Stimulated activated CD4-positive, alpha-beta T cell treated with anti-CD3 and anti-CD28 coated beads, Interleukin-4, amount 100 ng/mL, for 24 hours (primary cell): ENCODE results near the gene PDE1A.
"Not testable (repeated sequence)": the region's sequence is repeated elsewhere in the genome, so short reads cannot be mapped to it uniquely, and the experiment has no call there.

Source experiments
- DNase-seq: peaks from one replicate; pipeline ENCODE4 v3.0.0-alpha.2; 2020

The PDE1A gene

GRCh38 chr2:182404975-182405561, 21.8 kb downstream of the PDE1A start:
- DNase-seq: no peak

GRCh38 chr2:182404092-182404491, 22.7 kb downstream of the PDE1A start:
- DNase-seq: no peak

GRCh38 chr2:182393270-182393760, 33.5 kb downstream of the PDE1A start:
- DNase-seq: no peak

GRCh38 chr2:182391443-182391842, 35.4 kb downstream of the PDE1A start:
- no peak for DNase-seq

GRCh38 chr2:182386267-182386880, 40.5 kb downstream of the PDE1A start:
- DNase-seq: not testable (repeated sequence)

GRCh38 chr2:182384860-182385259, 42.0 kb downstream of the PDE1A start:
- DNase-seq: no peak

GRCh38 chr2:182381225-182381624, 45.6 kb downstream of the PDE1A start:
- no peak for DNase-seq

GRCh38 chr2:182379241-182379640, 47.6 kb downstream of the PDE1A start:
- DNase-seq: no peak

GRCh38 chr2:182378759-182379158, 48.1 kb downstream of the PDE1A start:
- DNase-seq: no peak

GRCh38 chr2:182377467-182377866, 49.4 kb downstream of the PDE1A start:
- DNase-seq: no peak

GRCh38 chr2:182375862-182376261, 51.0 kb downstream of the PDE1A start:
- DNase-seq: no peak

GRCh38 chr2:182372661-182373060, 54.2 kb downstream of the PDE1A start:
- no peak for DNase-seq

- DNase-seq: no peak
Observed at GRCh38 chr2:182368996-182369395, 57.8 kb downstream of the PDE1A start.

GRCh38 chr2:182368446-182368845, 58.4 kb downstream of the PDE1A start:
- no peak for DNase-seq

- DNase-seq: no peak
Observed at GRCh38 chr2:182367401-182367800, 59.4 kb downstream of the PDE1A start.

GRCh38 chr2:182366628-182367027, 60.2 kb downstream of the PDE1A start:
- no peak for DNase-seq

GRCh38 chr2:182365855-182366254, 61.0 kb downstream of the PDE1A start:
- no peak for DNase-seq

- no peak for DNase-seq
Observed at GRCh38 chr2:182361477-182361876, 65.4 kb downstream of the PDE1A start.

- no peak for DNase-seq
Observed at GRCh38 chr2:182360663-182361260, 66.1 kb downstream of the PDE1A start.

GRCh38 chr2:182359990-182360662, 66.7 kb downstream of the PDE1A start:
- no peak for DNase-seq

- DNase-seq: no peak
Observed at GRCh38 chr2:182359027-182359989, 67.5 kb downstream of the PDE1A start.

GRCh38 chr2:182358601-182359000, 68.2 kb downstream of the PDE1A start:
- no peak for DNase-seq

- no peak for DNase-seq
Observed at GRCh38 chr2:182355815-182356214, 71.0 kb downstream of the PDE1A start.
